SK-N-SH (cell line): ENCODE measurements around the gene UNK.

Source experiments
- CTCF ChIP-seq: fragments of 200-600 bp; sonication (generic); IDR thresholded peaks from 2 replicates; pipeline ENCODE4 v1.6.1; 2017; ENCODE audit warnings: antibody characterized with exemption, mild to moderate bottlenecking, moderate library complexity
- EP300 ChIP-seq, 2 experiments: IDR thresholded peaks; 2 replicates each; pipeline versions ENCODE4 v1.4.0 to v1.6.1; 2012; ENCODE audit warnings: borderline replicate concordance in 1 of 2, low read depth in 1 of 2, low read length in 1 of 2
- EZH2phosphoT487 ChIP-seq: fragments of 200-600 bp; sonication (generic); IDR thresholded peaks from 2 replicates; pipeline ENCODE4 v1.6.1; 2017; ENCODE audit warnings: low read depth, mixed run types, mild to moderate bottlenecking, antibody characterized with exemption, moderate library complexity, borderline replicate concordance
- MAX ChIP-seq: IDR thresholded peaks from 2 replicates; pipeline ENCODE4 v1.4.0; 2012; ENCODE audit warnings: low read depth
- NRF1 ChIP-seq: IDR thresholded peaks from 2 replicates; pipeline ENCODE4 v1.6.1; 2012; ENCODE audit warnings: low read depth, mild to moderate bottlenecking, low read length
- REST ChIP-seq: IDR thresholded peaks from 2 replicates; pipeline ENCODE4 v1.6.1; 2012; ENCODE audit warnings: mild to moderate bottlenecking, low read depth, low read length, moderate library complexity
- SIN3A ChIP-seq: IDR thresholded peaks from 2 replicates; pipeline ENCODE4 v1.6.1; 2012; ENCODE audit warnings: low read depth, mild to moderate bottlenecking, low read length, moderate library complexity, borderline replicate concordance
- USF1 ChIP-seq: IDR thresholded peaks from 2 replicates; pipeline ENCODE4 v1.4.0; 2012; ENCODE audit warnings: low read depth, borderline replicate concordance

GRCh38 chr17:75821552-75821951 is 36.9 kb downstream of the UNK start:
- no peak for TF ChIP-seq CTCF
- no peak for TF ChIP-seq NRF1
- TF ChIP-seq USF1 = no peak
- no peak for TF ChIP-seq SIN3A
- TF ChIP-seq REST = no peak
- no peak for TF ChIP-seq MAX
- TF ChIP-seq EP300 (IDR thresholded peaks at IDR 0.05; ENCODE audit: borderline replicate concordance in 1 of 2, low read depth in 1 of 2, low read length in 1 of 2) = no peak
- no peak for TF ChIP-seq EZH2phosphoT487
